Mucosa of descending colon (tissue), 3 donors: ENCODE measurements around the gene LRCH3. TPM values are rescaled to one million over a fixed set of nuclear protein-coding genes. Genes with fewer than 3 reads are reported as not detected.

Experiments
- ATAC-seq: fragments of 200-7000 bp; cut with Tn5 transposase; one replicate; pipeline ENCODE4 v1.9.1; 2020; ENCODE audit warnings: mild to moderate bottlenecking, moderate library complexity
- DNase-seq, 3 donors: peaks; one replicate each; pipeline ENCODE4 v3.0.0-alpha.2; 2020
- H3K36me3 ChIP-seq: fragments of 200-600 bp; one replicate; pipeline ENCODE4 v1.8.0; 2021; ENCODE audit warnings: low read depth, mild to moderate bottlenecking
- H3K4me1 ChIP-seq: fragments of 200-600 bp; one replicate; pipeline ENCODE4 v1.8.0; 2021; ENCODE audit warnings: low read depth, mild to moderate bottlenecking
- H3K4me3 ChIP-seq: fragments of 200-600 bp; one replicate; pipeline ENCODE4 v1.8.0; 2021; ENCODE audit warnings: mild to moderate bottlenecking
- H3K9me3 ChIP-seq: fragments of 200-600 bp; one replicate; pipeline ENCODE4 v1.8.0; 2021; ENCODE audit warnings: mild to moderate bottlenecking
- CTCF ChIP-seq: fragments of 200-600 bp; IDR thresholded peaks from one replicate; pipeline ENCODE4 v1.8.0; 2022; ENCODE audit warnings: antibody characterized with exemption, mild to moderate bottlenecking
- intact Hi-C, 2 donors: fragments of 100-400 bp; cut with DNase I in 1 of 2; cut with micrococcal nuclease in 1 of 2; formaldehyde crosslinking; loops; one replicate each; pipeline versions ENCODE4 v1.11.0 to v1.11.1; 2022; cut with DNase I, micrococcal nuclease
- total RNA-seq, 3 donors: library from RNA; stranded (reverse); fragmentation: NEBNext Ultra II Directional in 2 of 3; extraction: Animal tissue kit (Norgen Biotek cat#: 25700) in 2 of 3; gene quantifications; one replicate each; pipeline versions ENCODE4 v1.2.1 to v1.2.4, GENCODE V29; 2021 to 2023
- donor health status: DM: no; HTN: no; CAD: no; lungs with moderate emphysema.
- donor health status: DM: no; HTN: no; CAD: no.
- donor health status: DM: no; HTN: yes; CAD: no.

Gene LRCH3
- total RNA-seq, 3 donors from 2014 or later: 33.3 to 57.6 (median 46.0) TPM

GRCh38 chr3:197753263-197753662, 37.8 kb upstream of the LRCH3 start:
- no peaks in the 10 kb centered on the region for H3K9me3 ChIP-seq
- DNase-seq (no peak), ATAC-seq (no peak)
- no peaks in the 10 kb centered on the region for H3K36me3 ChIP-seq
- intact Hi-C loops: no loop called here
- H3K4me1 ChIP-seq: peaks cover 15% of the 10 kb centered on the region
- no peak overlapping the region for H3K4me3 ChIP-seq
- no peak for TF ChIP-seq CTCF

GRCh38 chr3:197756704-197757103, 34.4 kb upstream of the LRCH3 start:
- peaks cover 6% of the 10 kb centered on the region for H3K4me1 ChIP-seq
- DNase-seq (no peak), ATAC-seq (no peak)
- intact Hi-C loops: no loop called here
- H3K4me3 ChIP-seq: no peak overlapping the region
- no peaks in the 10 kb centered on the region for H3K9me3 ChIP-seq
- H3K36me3 ChIP-seq: no peaks in the 10 kb centered on the region
- TF ChIP-seq CTCF: no peak

GRCh38 chr3:197758512-197758911, 32.5 kb upstream of the LRCH3 start:
- intact Hi-C loops: no loop called here

GRCh38 chr3:197761784-197762183, 29.3 kb upstream of the LRCH3 start:
- no peak overlapping the region for H3K4me3 ChIP-seq
- no peak for TF ChIP-seq CTCF
- peaks cover 2% of the 10 kb centered on the region for H3K36me3 ChIP-seq
- ATAC-seq (no peak), DNase-seq (no peak)
- no peaks in the 10 kb centered on the region for H3K4me1 ChIP-seq
- no peaks in the 10 kb centered on the region for H3K9me3 ChIP-seq
- intact Hi-C loops: no loop called here

More at GRCh38 chr3:197758512-197758911, 32.5 kb upstream of the LRCH3 start:
- Histone ChIP-seq H3K9me3 (no peaks in the 10 kb centered on the region), H3K4me3 (no peak overlapping the region), H3K36me3 (no peaks in the 10 kb centered on the region), H3K4me1 (no peaks in the 10 kb centered on the region)
- ATAC-seq: no peak
- no peak for TF ChIP-seq CTCF
- DNase-seq: no peak

GRCh38 chr3:197775317-197775716, 15.7 kb upstream of the LRCH3 start:
- intact Hi-C loops: no loop called here
- Histone ChIP-seq H3K36me3 (peaks cover 15% of the 10 kb centered on the region), H3K9me3 (no peaks in the 10 kb centered on the region), H3K4me3 (no peak overlapping the region), H3K4me1 (no peaks in the 10 kb centered on the region)
- DNase-seq (no peak), ATAC-seq (no peak)
- TF ChIP-seq CTCF: no peak

- intact Hi-C loops: no loop called here
- no peaks in the 10 kb centered on the region for H3K4me1 ChIP-seq
- ATAC-seq: no peak
- no peak for TF ChIP-seq CTCF
- H3K36me3 ChIP-seq: peaks cover 7% of the 10 kb centered on the region
- no peaks in the 10 kb centered on the region for H3K9me3 ChIP-seq
- DNase-seq: no peak
- no peak overlapping the region for H3K4me3 ChIP-seq
Measured at GRCh38 chr3:197782230-197782629, 8.8 kb upstream of the LRCH3 start.
